Tibial nerve (tissue), 4 donors: ENCODE results near the gene ACAA1.

Experiments used
- CTCF ChIP-seq, 5 experiments: fragments of 200-600 bp in 3 of 5; fragments of 450-650 bp in 2 of 5; sonication (generic) in 3 of 5; IDR thresholded peaks; one replicate each; pipeline ENCODE4 v1.5.1; 2016 to 2019; ENCODE audit warnings: antibody characterized with exemption in 5 of 5, mild to moderate bottlenecking in 3 of 5, moderate library complexity in 2 of 5
- EP300 ChIP-seq, 2 donors: sonication (generic); formaldehyde crosslinking; IDR thresholded peaks; one replicate each; pipeline ENCODE4 v1.6.1; 2017; ENCODE audit warnings: antibody characterized with exemption in 2 of 2, mild to moderate bottlenecking in 1 of 2
- POLR2A ChIP-seq, 2 donors: fragments of 450-650 bp; IDR thresholded peaks; one replicate each; pipeline ENCODE4 v1.6.1; 2017; ENCODE audit warnings: antibody characterized with exemption in 2 of 2, mild to moderate bottlenecking in 2 of 2, moderate library complexity in 2 of 2

- no peak for TF ChIP-seq CTCF (IDR thresholded peaks at IDR 0.05)
- no peak for TF ChIP-seq POLR2A (IDR thresholded peaks at IDR 0.05)
- no peak for TF ChIP-seq EP300 (IDR thresholded peaks at IDR 0.05)
Observed at GRCh38 chr3:38118421-38119247, 18.3 kb downstream of the ACAA1 start.
